Fibroblast of lung (primary cell): ENCODE data around the gene PRKAG2. TPM values are rescaled to one million over a fixed set of nuclear protein-coding genes. Genes with fewer than 3 reads are reported as not detected.

ENCODE experiments used
- DNase-seq, 2 donors: peaks; one replicate each; pipeline versions ENCODE4 v3.0.0 to v3.0.0-alpha.2; 2010; ENCODE audit warnings: low read depth in 2 of 2
- H2AFZ ChIP-seq: 2 replicates; pipeline ENCODE4 v1.5.1; 2012; ENCODE audit warnings: low read length, control low read depth, inconsistent platforms
- H3K27ac ChIP-seq: 2 replicates; pipeline ENCODE4 v1.5.1; 2011; ENCODE audit warnings: low read length, control low read depth; ENCODE audit not compliant: insufficient read depth
- H3K27me3 ChIP-seq: 2 replicates; pipeline ENCODE4 v1.5.1; 2011; ENCODE audit warnings: mild to moderate bottlenecking, low read length; ENCODE audit not compliant: control insufficient read depth, insufficient read depth
- H3K36me3 ChIP-seq: 2 replicates; pipeline ENCODE4 v1.5.1; 2011; ENCODE audit warnings: low read length; ENCODE audit not compliant: control insufficient read depth, insufficient read depth
- H3K4me1 ChIP-seq: 2 replicates; pipeline ENCODE4 v1.5.1; 2011; ENCODE audit warnings: low read length; ENCODE audit not compliant: control insufficient read depth, insufficient read depth; ENCODE audit errors: extremely low read depth
- H3K4me2 ChIP-seq: 2 replicates; pipeline ENCODE4 v1.5.1; 2011; ENCODE audit warnings: low read length, control low read depth; ENCODE audit not compliant: insufficient read depth; ENCODE audit errors: extremely low read depth
- H3K4me3 ChIP-seq, 4 experiments: fragments of 200-600 bp in 1 of 4; sonication (generic) in 1 of 4; replicated peaks in 1 of 4; 2 replicates each; pipeline ENCODE4 v1.5.1; 2011 to 2016; ENCODE audit warnings: low read length in 4 of 4, low read depth in 3 of 4, mild to moderate bottlenecking in 3 of 4, control low read depth in 2 of 4, inconsistent platforms in 1 of 4, mixed read lengths in 1 of 4; ENCODE audit not compliant: insufficient read depth in 1 of 4; ENCODE audit errors: control extremely low read depth in 1 of 4
- H3K79me2 ChIP-seq: 2 replicates; pipeline ENCODE4 v1.5.1; 2012; ENCODE audit warnings: mild to moderate bottlenecking, low read length, inconsistent platforms; ENCODE audit not compliant: control insufficient read depth, insufficient read depth
- H3K9ac ChIP-seq: 2 replicates; pipeline ENCODE4 v1.5.1; 2011; ENCODE audit warnings: mild to moderate bottlenecking, low read length, control low read depth; ENCODE audit not compliant: insufficient read depth
- H3K9me3 ChIP-seq: 2 replicates; pipeline ENCODE4 v1.5.1; 2012; ENCODE audit warnings: low read depth, low read length; ENCODE audit not compliant: control insufficient read depth, insufficient read depth
- H4K20me1 ChIP-seq: 2 replicates; pipeline ENCODE4 v1.5.1; 2011; ENCODE audit warnings: low read length; ENCODE audit not compliant: control insufficient read depth, insufficient read depth; ENCODE audit errors: extremely low read depth
- EZH2 ChIP-seq: IDR thresholded peaks from 2 replicates; pipeline ENCODE4 v1.5.1; 2012; ENCODE audit warnings: low read length, control low read depth, mild to moderate bottlenecking; ENCODE audit errors: missing control alignments
- polyA plus RNA-seq, 2 donors: library from polyadenylated mRNA; depleted of rRNA in 1 of 2; stranded (reverse) in 1 of 2; unstranded in 1 of 2; fragments of >200 nt; gene quantifications; 2 replicates each; pipeline ENCODE4 v1.2.1, GENCODE V29; 2011 to 2012; ENCODE audit warnings: missing spikeins in 1 of 2
- total RNA-seq: library from RNA; depleted of rRNA; stranded (reverse); fragments of >200 nt; gene quantifications from 2 replicates; pipeline ENCODE4 v1.2.1, GENCODE V29; 2014
- TF ChIP-seq, protein P1 (sequence below), 2 donors: IDR thresholded peaks in 1 of 2; conservative IDR thresholded peaks in 1 of 2; 1 replicate in 1 of 2; 2 replicates in 1 of 2; pipeline ENCODE4 v1.5.1; 2011 to 2012; ENCODE audit warnings: low read length in 2 of 2, control low read depth in 1 of 2, inconsistent platforms in 1 of 2, low read depth in 1 of 2, mild to moderate bottlenecking in 1 of 2

The PRKAG2 gene
- total and polyA plus RNA-seq, 2 donors (not counting 1 experiment from before 2014, with no cell fraction given), result 11.9 to 56.7 TPM

DNA sequence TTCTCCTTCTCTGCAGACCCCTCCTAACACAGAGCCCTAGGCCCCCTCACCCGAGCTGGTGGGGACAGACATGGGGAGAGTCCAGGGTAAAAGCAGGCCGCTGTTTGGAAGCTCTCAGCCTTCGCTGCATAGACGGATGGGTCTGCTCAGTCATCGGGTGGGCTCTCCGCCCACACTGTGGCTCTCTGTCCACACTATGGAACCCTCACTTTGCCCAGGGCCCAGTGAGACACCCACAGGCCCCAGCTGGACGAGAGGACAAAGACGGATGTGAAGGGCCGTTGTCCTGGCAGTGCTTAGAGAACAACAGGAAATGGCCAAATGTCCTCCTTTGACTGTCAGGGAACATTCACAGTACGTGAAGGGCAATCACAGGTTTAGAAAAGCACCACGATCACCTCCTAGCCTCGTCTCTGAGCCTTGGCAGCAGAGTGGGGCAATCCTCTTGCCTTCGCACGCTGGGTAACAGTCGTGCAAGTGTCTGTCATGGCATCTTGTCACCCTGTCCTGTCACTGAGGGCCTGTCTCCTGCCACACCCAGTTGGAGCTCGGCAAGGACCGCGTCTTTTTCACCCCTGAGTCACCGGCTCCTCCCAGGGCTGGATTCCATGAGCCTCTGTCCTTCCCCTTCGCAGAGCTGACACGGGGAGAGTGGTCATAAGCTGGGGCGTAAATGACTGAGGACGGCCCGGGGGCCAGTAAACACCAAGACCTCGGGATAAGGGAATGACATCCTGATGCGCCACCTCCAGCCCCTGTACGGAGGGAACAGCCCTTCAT, 80.6 kb downstream of the PRKAG2 start:
- Histone ChIP-seq H3K79me2 (no peaks in the 10 kb centered on the region), H3K27me3 (no peaks in the 10 kb centered on the region), H3K36me3 (no peaks in the 10 kb centered on the region), H3K9ac (no peak overlapping the region), H3K4me1 (no peaks in the 10 kb centered on the region), H3K4me2 (no peak overlapping the region), H4K20me1 (no peaks in the 10 kb centered on the region), H3K4me3 (no peak overlapping the region), H3K9me3 (no peaks in the 10 kb centered on the region), H2AFZ (peak overlapping the region; percentile 46), H3K27ac (no peak overlapping the region)
- DNase-seq, result peak; percentile 26 to 61
- TF ChIP-seq EZH2, result no peak
- TF ChIP-seq, protein P1, sequence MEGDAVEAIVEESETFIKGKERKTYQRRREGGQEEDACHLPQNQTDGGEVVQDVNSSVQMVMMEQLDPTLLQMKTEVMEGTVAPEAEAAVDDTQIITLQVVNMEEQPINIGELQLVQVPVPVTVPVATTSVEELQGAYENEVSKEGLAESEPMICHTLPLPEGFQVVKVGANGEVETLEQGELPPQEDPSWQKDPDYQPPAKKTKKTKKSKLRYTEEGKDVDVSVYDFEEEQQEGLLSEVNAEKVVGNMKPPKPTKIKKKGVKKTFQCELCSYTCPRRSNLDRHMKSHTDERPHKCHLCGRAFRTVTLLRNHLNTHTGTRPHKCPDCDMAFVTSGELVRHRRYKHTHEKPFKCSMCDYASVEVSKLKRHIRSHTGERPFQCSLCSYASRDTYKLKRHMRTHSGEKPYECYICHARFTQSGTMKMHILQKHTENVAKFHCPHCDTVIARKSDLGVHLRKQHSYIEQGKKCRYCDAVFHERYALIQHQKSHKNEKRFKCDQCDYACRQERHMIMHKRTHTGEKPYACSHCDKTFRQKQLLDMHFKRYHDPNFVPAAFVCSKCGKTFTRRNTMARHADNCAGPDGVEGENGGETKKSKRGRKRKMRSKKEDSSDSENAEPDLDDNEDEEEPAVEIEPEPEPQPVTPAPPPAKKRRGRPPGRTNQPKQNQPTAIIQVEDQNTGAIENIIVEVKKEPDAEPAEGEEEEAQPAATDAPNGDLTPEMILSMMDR (conservative IDR thresholded peaks at IDR 0.05 in 1 of 2, IDR thresholded peaks at IDR 0.05 in 1 of 2; ENCODE audit: low read depth in 1 of 2, low read length in 2 of 2), result no peak

DNA sequence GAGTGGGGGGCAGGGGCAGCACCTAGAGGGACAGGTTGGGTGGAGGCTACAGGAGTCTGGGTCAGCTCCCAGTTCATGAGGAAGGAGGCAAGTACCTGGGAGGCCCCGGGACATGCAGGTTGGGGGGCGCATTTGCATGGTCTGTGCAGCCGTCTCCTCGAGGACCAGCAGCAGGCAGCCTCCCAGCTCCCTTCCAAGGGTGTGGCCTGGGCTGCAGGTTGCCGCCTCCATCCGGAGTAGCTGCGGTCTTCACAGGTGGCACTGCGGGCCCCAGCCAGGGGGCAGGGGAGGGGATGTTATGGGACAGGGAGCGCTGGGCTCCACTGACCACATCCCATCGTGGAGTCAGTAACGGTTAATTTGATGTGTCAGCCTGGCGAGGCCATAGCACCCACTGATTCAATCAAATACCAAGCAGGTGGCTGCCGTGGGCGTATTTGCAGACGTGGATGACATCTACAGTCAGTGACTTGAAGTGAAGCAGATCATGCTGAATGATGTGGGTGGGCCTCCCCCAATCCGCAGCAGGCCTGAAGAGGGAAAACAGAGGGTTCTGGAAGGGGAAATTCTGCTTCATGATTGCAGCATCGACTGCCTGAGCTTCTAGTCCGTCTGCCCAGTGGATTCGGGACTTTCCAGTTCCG, 81.6 kb downstream of the PRKAG2 start:
- Histone ChIP-seq H3K4me1 (no peaks in the 10 kb centered on the region), H3K4me2 (no peak overlapping the region), H3K27ac (no peak overlapping the region), H4K20me1 (no peaks in the 10 kb centered on the region), H3K36me3 (no peaks in the 10 kb centered on the region), H3K9me3 (no peaks in the 10 kb centered on the region), H2AFZ (no peak overlapping the region), H3K4me3 (no peak overlapping the region), H3K9ac (no peak overlapping the region), H3K27me3 (no peaks in the 10 kb centered on the region), H3K79me2 (no peaks in the 10 kb centered on the region)
- TF ChIP-seq, protein P1 (conservative IDR thresholded peaks at IDR 0.05 in 1 of 2, IDR thresholded peaks at IDR 0.05 in 1 of 2; ENCODE audit: low read depth in 1 of 2, low read length in 2 of 2), result no peak
- no peak for TF ChIP-seq EZH2
- DNase-seq, result no peak

DNA sequence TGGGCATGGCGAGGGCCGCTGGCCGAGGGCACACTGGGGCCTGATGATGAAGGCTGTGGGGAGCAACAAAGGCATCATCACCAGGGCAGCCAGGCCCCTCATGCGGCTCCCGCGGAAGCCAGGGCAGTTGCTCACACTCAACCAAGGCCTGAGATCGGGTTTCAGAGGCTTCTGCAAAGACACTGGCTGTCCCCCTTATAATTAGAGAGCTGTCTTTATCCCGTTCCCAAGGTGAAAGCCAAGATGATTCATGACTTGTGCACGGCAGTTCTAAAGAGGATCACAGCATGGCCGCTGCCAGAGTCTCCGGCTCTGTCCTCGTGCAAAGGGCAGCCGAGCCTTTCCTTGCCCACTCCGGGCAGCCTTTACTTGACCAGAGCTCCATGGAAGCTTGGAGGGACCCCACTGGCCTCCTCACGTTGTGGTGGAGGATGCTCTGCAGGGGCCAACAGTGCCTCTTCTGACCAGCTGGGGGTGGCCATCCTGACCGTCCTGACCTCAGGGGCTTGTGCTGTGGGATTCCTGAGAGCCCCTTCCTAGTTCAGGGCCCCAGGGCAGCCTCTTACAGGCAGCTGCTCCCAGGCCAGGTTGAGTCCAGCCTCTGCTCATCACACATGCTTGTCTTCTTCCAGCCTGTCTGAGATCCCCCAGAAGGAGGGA, 82.3 kb downstream of the PRKAG2 start:
- TF ChIP-seq EZH2, result no peak
- TF ChIP-seq, protein P1 (conservative IDR thresholded peaks at IDR 0.05 in 1 of 2, IDR thresholded peaks at IDR 0.05 in 1 of 2; ENCODE audit: low read depth in 1 of 2, low read length in 2 of 2), result no peak
- no peaks in the 10 kb centered on the region for H3K9me3 ChIP-seq
- H3K36me3 ChIP-seq, result no peaks in the 10 kb centered on the region
- no peak overlapping the region for H3K27ac ChIP-seq
- H3K27me3 ChIP-seq, result no peaks in the 10 kb centered on the region
- no peaks in the 10 kb centered on the region for H3K4me1 ChIP-seq
- H4K20me1 ChIP-seq, result no peaks in the 10 kb centered on the region
- DNase-seq, result peak in 1 of 2 donors; percentile 71
- H3K4me3 ChIP-seq, result no peak overlapping the region
- no peak overlapping the region for H3K4me2 ChIP-seq
- no peak overlapping the region for H3K9ac ChIP-seq
- no peak overlapping the region for H2AFZ ChIP-seq
- H3K79me2 ChIP-seq, result no peaks in the 10 kb centered on the region
